Prostate gland (tissue), 2 donors: ENCODE data around the gene ZSCAN30. TPM values are rescaled to one million over a fixed set of nuclear protein-coding genes. Genes with fewer than 3 reads are reported as not detected.

ENCODE experiments used
- DNase-seq: peaks from one replicate; pipeline ENCODE4 v3.0.0-alpha.2; 2019; ENCODE audit warnings: low spot score
- H3K27ac ChIP-seq, 2 donors: fragments of 200-600 bp; sonication (generic); 2 replicates each; pipeline ENCODE4 v1.5.1; 2017 to 2019
- H3K27me3 ChIP-seq: fragments of 200-600 bp; sonication (generic); replicated peaks from 2 replicates; pipeline ENCODE4 v1.5.1; 2019; ENCODE audit not compliant: insufficient read depth
- H3K36me3 ChIP-seq, 2 donors: fragments of 200-600 bp; sonication (generic); 1 replicate in 1 of 2; 2 replicates in 1 of 2; pipeline versions ENCODE4 v1.5.1 to v1.8.1; 2017 to 2019
- H3K4me1 ChIP-seq: fragments of 200-600 bp; sonication (generic); replicated peaks from 2 replicates; pipeline ENCODE4 v1.5.1; 2019
- H3K4me3 ChIP-seq, 2 donors: fragments of 200-600 bp; sonication (generic); 2 replicates each; pipeline ENCODE4 v1.5.1; 2017 to 2019
- H3K9me3 ChIP-seq: fragments of 200-600 bp; sonication (generic); 2 replicates; pipeline ENCODE4 v1.5.1; 2017
- POLR2A ChIP-seq: fragments of 450-650 bp; IDR thresholded peaks from one replicate; pipeline ENCODE4 v1.6.1; 2016; ENCODE audit warnings: antibody characterized with exemption, mild to moderate bottlenecking
- POLR2AphosphoS5 ChIP-seq: sonication (generic); formaldehyde crosslinking; IDR thresholded peaks from one replicate; pipeline ENCODE4 v1.6.1; 2017; ENCODE audit warnings: antibody characterized with exemption
- WGBS: methylation state at CpG from one replicate; pipeline ENCODE4 v1.1.5; 2018; 5-methylcytosine and 5-hydroxymethylcytosine counted together
- intact Hi-C: fragments of 100-400 bp; cut with DNase I; formaldehyde crosslinking; loops from one replicate; pipeline ENCODE4 v1.14.2; 2022
- total RNA-seq, 2 donors: library from RNA; depleted of rRNA; stranded (reverse); fragments of >200 nt; gene quantifications; one replicate each; pipeline ENCODE4 v1.1.0, GENCODE V29; 2016
- TF ChIP-seq, protein P1 (sequence below), 4 experiments: fragments of 200-600 bp in 2 of 4; fragments of 450-650 bp in 2 of 4; sonication (generic) in 2 of 4; IDR thresholded peaks; 1 replicate in 3 of 4; 2 replicates in 1 of 4; pipeline ENCODE4 v1.5.1; 2016 to 2019; ENCODE audit warnings: antibody characterized with exemption in 4 of 4, mild to moderate bottlenecking in 2 of 4, moderate library complexity in 2 of 4

The ZSCAN30 gene
- total RNA-seq, 2 donors from 2014 or later: 18.3 to 21.3 TPM

DNA sequence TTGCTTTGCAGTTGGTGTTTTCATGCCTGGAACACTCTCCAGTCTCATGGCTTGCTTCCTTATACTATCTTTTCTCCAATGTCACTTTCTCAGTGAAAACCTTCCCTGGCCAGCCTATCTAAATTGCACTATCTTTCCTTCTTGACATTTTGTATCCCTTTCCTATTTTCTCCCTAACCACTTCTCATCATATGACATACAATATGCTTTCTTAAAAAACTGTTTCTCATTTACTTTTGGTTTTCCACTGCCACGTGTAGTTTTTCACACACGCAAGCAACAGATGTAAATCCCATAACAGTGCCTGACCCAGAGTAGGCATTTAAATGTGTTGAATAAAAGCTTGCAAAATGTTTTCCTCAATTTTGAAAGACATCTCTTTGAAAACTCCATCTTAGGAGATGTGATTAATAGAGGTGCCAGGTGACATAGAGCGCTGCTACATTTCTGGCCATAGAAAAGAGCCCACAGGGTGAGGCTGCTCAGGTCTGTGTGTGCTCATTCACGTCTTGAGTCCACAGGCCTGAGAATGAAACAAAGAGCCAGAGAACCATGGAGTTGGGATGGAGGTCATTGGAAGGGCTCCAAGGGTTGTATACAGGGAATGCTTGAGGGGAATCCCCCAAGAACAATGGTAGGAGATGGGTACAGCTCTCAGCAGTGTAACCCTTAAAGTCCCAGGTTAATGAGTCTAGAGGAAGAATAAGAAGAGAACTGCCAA is 41.5 kb upstream of the ZSCAN30 start:
- no peaks in the 10 kb centered on the region for H3K9me3 ChIP-seq
- H3K4me3 ChIP-seq: no peak overlapping the region
- no peaks in the 10 kb centered on the region for H3K36me3 ChIP-seq
- no peak overlapping the region for H3K27ac ChIP-seq
- TF ChIP-seq, protein P1, sequence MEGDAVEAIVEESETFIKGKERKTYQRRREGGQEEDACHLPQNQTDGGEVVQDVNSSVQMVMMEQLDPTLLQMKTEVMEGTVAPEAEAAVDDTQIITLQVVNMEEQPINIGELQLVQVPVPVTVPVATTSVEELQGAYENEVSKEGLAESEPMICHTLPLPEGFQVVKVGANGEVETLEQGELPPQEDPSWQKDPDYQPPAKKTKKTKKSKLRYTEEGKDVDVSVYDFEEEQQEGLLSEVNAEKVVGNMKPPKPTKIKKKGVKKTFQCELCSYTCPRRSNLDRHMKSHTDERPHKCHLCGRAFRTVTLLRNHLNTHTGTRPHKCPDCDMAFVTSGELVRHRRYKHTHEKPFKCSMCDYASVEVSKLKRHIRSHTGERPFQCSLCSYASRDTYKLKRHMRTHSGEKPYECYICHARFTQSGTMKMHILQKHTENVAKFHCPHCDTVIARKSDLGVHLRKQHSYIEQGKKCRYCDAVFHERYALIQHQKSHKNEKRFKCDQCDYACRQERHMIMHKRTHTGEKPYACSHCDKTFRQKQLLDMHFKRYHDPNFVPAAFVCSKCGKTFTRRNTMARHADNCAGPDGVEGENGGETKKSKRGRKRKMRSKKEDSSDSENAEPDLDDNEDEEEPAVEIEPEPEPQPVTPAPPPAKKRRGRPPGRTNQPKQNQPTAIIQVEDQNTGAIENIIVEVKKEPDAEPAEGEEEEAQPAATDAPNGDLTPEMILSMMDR (IDR thresholded peaks at IDR 0.05): no peak
- TF ChIP-seq POLR2A (no peak), POLR2AphosphoS5 (no peak)
- no peaks in the 10 kb centered on the region for H3K4me1 ChIP-seq
- intact Hi-C loops: no loop called here
- 70% methylated on average over 4 of the region's 4 CpGs for WGBS
- DNase-seq: no peak
- H3K27me3 ChIP-seq: no peaks in the 10 kb centered on the region

DNA sequence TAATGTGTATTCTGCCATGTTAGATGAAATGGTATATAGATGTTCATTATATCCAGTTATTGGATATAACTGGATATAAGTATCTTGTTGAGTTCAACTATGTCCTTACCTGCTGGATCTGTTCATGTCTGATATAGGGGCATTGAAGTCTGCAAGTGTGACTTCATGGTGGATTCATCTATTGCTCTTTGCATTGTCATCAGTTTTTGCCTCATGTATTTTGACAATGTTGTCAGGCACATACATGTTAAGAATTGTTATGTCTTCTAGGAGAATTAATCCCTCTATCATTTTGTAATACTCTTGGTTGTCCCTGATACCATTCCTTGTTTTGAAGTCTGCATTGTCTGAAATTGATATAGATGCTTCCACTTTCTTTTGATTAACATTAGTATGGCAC is 38.8 kb upstream of the ZSCAN30 start:
- H3K9me3 ChIP-seq: no peaks in the 10 kb centered on the region
- H3K27me3 ChIP-seq: no peaks in the 10 kb centered on the region
- TF ChIP-seq POLR2AphosphoS5: no peak
- no peak overlapping the region for H3K27ac ChIP-seq
- no peaks in the 10 kb centered on the region for H3K4me1 ChIP-seq
- DNase-seq: no peak
- no peak overlapping the region for H3K4me3 ChIP-seq
- no peaks in the 10 kb centered on the region for H3K36me3 ChIP-seq
- intact Hi-C loops: no loop called here

DNA sequence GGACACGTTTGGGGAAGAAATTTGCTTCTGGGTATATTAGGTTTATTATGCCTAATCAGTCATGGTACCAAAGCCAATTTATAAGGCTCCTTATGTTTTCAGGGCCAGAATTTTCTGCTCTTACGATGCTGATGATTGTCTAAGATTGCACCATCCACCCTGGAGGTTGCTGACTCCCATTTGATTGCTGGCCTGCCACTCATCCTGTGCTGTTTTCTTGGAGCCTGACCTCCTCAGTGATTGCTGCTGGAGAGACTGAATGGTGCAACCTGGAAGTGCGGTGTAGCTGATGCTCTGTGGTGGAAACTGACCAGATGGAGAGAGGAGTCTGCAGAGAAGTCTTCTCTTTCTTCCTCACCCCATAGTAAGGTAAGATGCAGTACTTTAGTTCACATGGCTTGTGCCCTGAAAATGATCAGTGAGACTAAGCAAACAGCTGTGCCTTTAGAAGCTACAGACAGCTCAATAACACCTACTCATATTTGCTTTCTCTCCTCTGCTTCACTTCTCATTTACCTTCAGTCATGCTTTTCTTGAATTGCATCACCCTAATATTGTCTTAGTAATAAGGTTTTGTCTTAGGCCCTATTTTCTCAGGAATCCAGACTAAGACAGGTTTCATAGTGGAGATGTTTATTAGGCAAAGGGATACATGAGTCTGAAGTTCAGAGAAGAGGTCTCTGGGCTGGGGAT is 36.8 kb upstream of the ZSCAN30 start:
- no peak overlapping the region for H3K27ac ChIP-seq
- no peak for TF ChIP-seq POLR2AphosphoS5
- TF ChIP-seq, protein P1 (IDR thresholded peaks at IDR 0.05): no peak
- TF ChIP-seq POLR2A: no peak
- intact Hi-C loops: no loop called here
- no peak overlapping the region for H3K4me3 ChIP-seq
- no peaks in the 10 kb centered on the region for H3K4me1 ChIP-seq
- no peaks in the 10 kb centered on the region for H3K9me3 ChIP-seq
- H3K36me3 ChIP-seq: no peaks in the 10 kb centered on the region
- H3K27me3 ChIP-seq: no peaks in the 10 kb centered on the region
- 52% methylated on average over 3 of the region's 3 CpGs for WGBS
- no peak for DNase-seq

DNA sequence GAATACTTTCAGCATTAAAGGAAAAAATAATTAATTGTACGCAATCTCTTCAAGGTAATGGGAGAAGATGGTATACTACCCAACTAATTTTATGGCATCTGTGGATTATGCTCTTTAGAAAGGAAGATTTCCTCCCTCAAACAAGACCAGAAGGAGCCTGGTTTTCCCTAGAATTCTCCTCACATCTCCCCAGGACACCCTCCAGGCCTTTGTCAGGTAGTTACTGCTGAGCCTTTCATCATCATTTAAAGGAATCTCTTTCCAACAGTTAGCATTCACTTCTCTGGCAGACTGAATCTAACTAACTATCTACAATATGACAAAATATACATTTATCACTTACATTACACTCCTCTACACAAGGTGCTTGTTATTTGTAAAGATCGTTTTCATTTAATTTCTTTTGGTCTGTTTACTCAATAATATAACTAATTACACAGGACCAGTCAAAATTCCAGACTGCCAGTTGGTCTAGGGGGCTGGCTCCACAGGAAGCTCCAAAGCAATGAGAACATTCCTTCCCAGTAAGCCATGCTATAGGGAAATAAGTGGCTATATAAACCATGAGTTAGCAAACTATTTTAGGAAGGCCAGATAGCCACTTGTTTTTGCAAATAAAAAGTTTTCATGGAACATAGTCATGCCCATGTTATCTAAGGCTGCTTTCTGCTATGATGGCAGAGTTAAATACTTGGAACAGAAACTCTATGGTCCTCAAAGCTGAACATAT is 35.1 kb upstream of the ZSCAN30 start:
- Histone ChIP-seq H3K27me3 (no peaks in the 10 kb centered on the region), H3K4me1 (no peaks in the 10 kb centered on the region), H3K4me3 (no peak overlapping the region), H3K36me3 (no peaks in the 10 kb centered on the region), H3K9me3 (no peaks in the 10 kb centered on the region), H3K27ac (no peak overlapping the region)
- no peak for DNase-seq
- WGBS: 43% methylated on average over 2 of the region's 2 CpGs
- TF ChIP-seq POLR2A (no peak), POLR2AphosphoS5 (no peak)
- TF ChIP-seq, protein P1 (IDR thresholded peaks at IDR 0.05): no peak
- intact Hi-C loops: no loop called here
